A204.1 (cell line): ENCODE results near the gene FAM98C.

Source experiments
- FAIRE-seq: peaks from 2 replicates; lab custom pipeline; 2012; peaks lifted over from hg19 to GRCh38; lab: Jason Lieb, UNC

The FAM98C gene

GRCh38 chr19:38378866-38379265 lies 24.0 kb upstream of the FAM98C start:
- no peak for FAIRE-seq

GRCh38 chr19:38381138-38381537 lies 21.8 kb upstream of the FAM98C start:
- no peak for FAIRE-seq

GRCh38 chr19:38383184-38383583 lies 19.7 kb upstream of the FAM98C start:
- no peak for FAIRE-seq

GRCh38 chr19:38383743-38384142 lies 19.1 kb upstream of the FAM98C start:
- no peak for FAIRE-seq

GRCh38 chr19:38384209-38385027 lies 18.5 kb upstream of the FAM98C start:
- no peak for FAIRE-seq

- no peak for FAIRE-seq
Measured at GRCh38 chr19:38385057-38385803, 17.7 kb upstream of the FAM98C start.

- no peak for FAIRE-seq
Measured at GRCh38 chr19:38385804-38386257, 17.1 kb upstream of the FAM98C start.

GRCh38 chr19:38386300-38386970 lies 16.5 kb upstream of the FAM98C start:
- no peak for FAIRE-seq

GRCh38 chr19:38386971-38387549 lies 15.8 kb upstream of the FAM98C start:
- no peak for FAIRE-seq

- no peak for FAIRE-seq
Measured at GRCh38 chr19:38387550-38388348, 15.1 kb upstream of the FAM98C start, which contains the start of gene GGN. GGN (minus strand) TSS chr19:38388034; CDS start chr19:38387261, 773 bp downstream.

GRCh38 chr19:38388349-38389100 lies 14.4 kb upstream of the FAM98C start, which contains the start of gene SPRED3:
SPRED3 (plus strand) TSS chr19:38388697; CDS start chr19:38390303, 1,606 bp downstream.
- no peak for FAIRE-seq

GRCh38 chr19:38389101-38389925 lies 13.6 kb upstream of the FAM98C start:
- no peak for FAIRE-seq

- no peak for FAIRE-seq
Measured at GRCh38 chr19:38389957-38390924, 12.7 kb upstream of the FAM98C start.

- no peak for FAIRE-seq
Measured at GRCh38 chr19:38391911-38392464, 10.9 kb upstream of the FAM98C start.

GRCh38 chr19:38392707-38393308 lies 10.1 kb upstream of the FAM98C start:
- no peak for FAIRE-seq

- FAIRE-seq = no peak
Measured at GRCh38 chr19:38394488-38394887, 8.4 kb upstream of the FAM98C start.

GRCh38 chr19:38395381-38396114 lies 7.3 kb upstream of the FAM98C start:
- FAIRE-seq = no peak
